ENCODE data around the gene FOXF2. TPM values are rescaled to one million over a fixed set of nuclear protein-coding genes. Genes with fewer than 3 reads are reported as not detected.

The FOXF2 gene
- total RNA-seq, 1 experiment from 2014 or later, result not detected

DNA sequence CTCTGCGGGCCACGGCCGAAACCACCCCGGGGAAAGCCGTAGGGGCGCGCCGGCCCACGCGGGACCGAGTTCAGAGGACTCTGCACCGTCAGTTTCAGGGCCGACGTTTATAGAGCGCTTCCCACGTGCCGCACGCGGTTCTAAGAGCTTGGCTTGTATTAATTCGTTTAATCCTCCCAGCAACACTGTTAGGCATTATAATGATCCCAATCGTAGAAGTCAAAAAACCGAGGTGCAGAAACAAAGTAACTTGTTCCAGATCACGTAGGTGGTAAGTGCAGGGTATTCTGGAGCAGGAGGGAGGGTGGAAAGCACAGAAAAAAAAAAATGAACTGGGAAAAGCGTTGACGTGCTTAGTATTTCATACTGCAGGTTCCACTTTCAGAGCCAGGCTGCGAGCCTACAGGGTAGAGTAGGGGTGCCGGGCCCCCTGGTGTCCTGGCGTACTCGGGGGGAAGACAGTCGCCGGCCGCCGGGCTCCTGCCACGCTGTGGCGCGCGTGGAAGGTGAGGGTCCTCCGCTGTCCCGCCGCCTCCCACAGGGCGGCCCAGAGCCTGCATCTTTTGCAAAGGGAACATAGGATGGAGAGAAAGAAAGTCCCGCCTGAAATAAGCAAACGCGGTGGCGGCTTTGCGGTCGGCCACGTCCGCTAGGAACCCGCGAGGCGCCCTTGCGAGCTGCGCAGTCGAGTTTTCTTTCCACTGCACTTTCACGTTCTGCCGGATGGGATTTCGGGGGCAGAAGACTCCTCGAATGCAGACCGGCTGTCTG lies 10.2 kb upstream of the FOXF2 start:
- Histone ChIP-seq H4K20me1 (ENCODE audit: low read length) (no peaks in the 10 kb centered on the region), H3K79me2 (ENCODE audit: low read length) (no peaks in the 10 kb centered on the region), H2AFZ (ENCODE audit: low read length) (no peak overlapping the region), H3K4me1 (ENCODE audit: insufficient read depth, low read length) (no peaks in the 10 kb centered on the region), H3K4me3 (ENCODE audit: low read length) (no peak overlapping the region), H3K9ac (ENCODE audit: low read length) (no peak overlapping the region), H3K9me2 (replicated peaks; ENCODE audit: low read length) (no peaks in the 10 kb centered on the region), H3K27me3 (ENCODE audit: low read length) (peaks cover 91% of the 10 kb centered on the region), H3K27ac (ENCODE audit: low read length) (no peak overlapping the region), H3K36me3 (ENCODE audit: low read depth, low read length) (no peaks in the 10 kb centered on the region), H3K4me2 (ENCODE audit: low read length) (no peak overlapping the region), H3K9me3 (ENCODE audit: low read length) (no peaks in the 10 kb centered on the region), H3F3A (ENCODE audit: low read length, unreplicated experiment) (no peaks in the 10 kb centered on the region)
- intact Hi-C loops (cut with micrococcal nuclease), result no loop called here
- POLR2A ChIA-PET (ENCODE audit: unreplicated experiment), result no interaction called here
- TF ChIP-seq, protein P1, sequence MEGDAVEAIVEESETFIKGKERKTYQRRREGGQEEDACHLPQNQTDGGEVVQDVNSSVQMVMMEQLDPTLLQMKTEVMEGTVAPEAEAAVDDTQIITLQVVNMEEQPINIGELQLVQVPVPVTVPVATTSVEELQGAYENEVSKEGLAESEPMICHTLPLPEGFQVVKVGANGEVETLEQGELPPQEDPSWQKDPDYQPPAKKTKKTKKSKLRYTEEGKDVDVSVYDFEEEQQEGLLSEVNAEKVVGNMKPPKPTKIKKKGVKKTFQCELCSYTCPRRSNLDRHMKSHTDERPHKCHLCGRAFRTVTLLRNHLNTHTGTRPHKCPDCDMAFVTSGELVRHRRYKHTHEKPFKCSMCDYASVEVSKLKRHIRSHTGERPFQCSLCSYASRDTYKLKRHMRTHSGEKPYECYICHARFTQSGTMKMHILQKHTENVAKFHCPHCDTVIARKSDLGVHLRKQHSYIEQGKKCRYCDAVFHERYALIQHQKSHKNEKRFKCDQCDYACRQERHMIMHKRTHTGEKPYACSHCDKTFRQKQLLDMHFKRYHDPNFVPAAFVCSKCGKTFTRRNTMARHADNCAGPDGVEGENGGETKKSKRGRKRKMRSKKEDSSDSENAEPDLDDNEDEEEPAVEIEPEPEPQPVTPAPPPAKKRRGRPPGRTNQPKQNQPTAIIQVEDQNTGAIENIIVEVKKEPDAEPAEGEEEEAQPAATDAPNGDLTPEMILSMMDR (conservative IDR thresholded peaks at IDR 0.05; ENCODE audit: low read depth, low read length), result no peak
- no peak for TF ChIP-seq EZH2phosphoT487 (IDR thresholded peaks at IDR 0.05; ENCODE audit: borderline replicate concordance, low read length)
- no peak for TF ChIP-seq EZH2 (IDR thresholded peaks at IDR 0.05; ENCODE audit: low read length, unreplicated experiment)
- no peak for ATAC-seq
- CTCF ChIA-PET, result no interaction called here
- BruUV-seq (replicated peaks), result no TSS peak
- no peak for DNase-seq

DNA sequence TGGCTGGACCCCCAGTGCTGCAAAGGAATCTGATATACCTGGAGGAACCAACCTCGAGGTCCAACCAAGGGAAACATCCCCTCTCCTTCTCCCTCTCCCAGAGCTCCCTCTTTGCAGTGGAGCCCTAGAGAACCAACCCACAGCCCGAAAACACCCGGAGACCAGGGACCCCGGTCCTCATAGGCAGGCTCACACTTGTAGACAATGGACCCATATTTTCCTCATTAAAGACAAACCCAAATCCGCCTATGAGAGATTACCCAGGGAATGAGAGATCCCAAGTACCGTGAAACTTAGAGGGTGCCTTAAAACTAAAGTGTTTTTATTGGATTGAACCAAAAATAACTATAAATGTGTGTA lies 9.6 kb upstream of the FOXF2 start:
- DNase-seq, result no peak
- Histone ChIP-seq H3K9me2 (replicated peaks; ENCODE audit: low read length) (no peaks in the 10 kb centered on the region), H3K27ac (ENCODE audit: low read length) (no peak overlapping the region), H3K27me3 (ENCODE audit: low read length) (peaks cover 91% of the 10 kb centered on the region), H3K4me1 (ENCODE audit: insufficient read depth, low read length) (no peaks in the 10 kb centered on the region), H2AFZ (ENCODE audit: low read length) (no peak overlapping the region), H3K79me2 (ENCODE audit: low read length) (no peaks in the 10 kb centered on the region), H3K9ac (ENCODE audit: low read length) (no peak overlapping the region), H3K36me3 (ENCODE audit: low read depth, low read length) (no peaks in the 10 kb centered on the region), H3F3A (ENCODE audit: low read length, unreplicated experiment) (no peaks in the 10 kb centered on the region), H3K4me2 (ENCODE audit: low read length) (no peak overlapping the region), H4K20me1 (ENCODE audit: low read length) (no peaks in the 10 kb centered on the region), H3K9me3 (ENCODE audit: low read length) (no peaks in the 10 kb centered on the region), H3K4me3 (ENCODE audit: low read length) (no peak overlapping the region)
- intact Hi-C loops (cut with micrococcal nuclease), result loop anchor here (5.0 kb wide), 1 partner anchor 42 kb away; no protein-coding TSS in a partner anchor
- no peak for ATAC-seq
- ChIA-PET POLR2A (ENCODE audit: unreplicated experiment) (no interaction called here), CTCF (no interaction called here)
- TF ChIP-seq, protein P1 (conservative IDR thresholded peaks at IDR 0.05; ENCODE audit: low read depth, low read length), result no peak
- TF ChIP-seq EZH2 (IDR thresholded peaks at IDR 0.05; ENCODE audit: low read length, unreplicated experiment), result no peak
- TF ChIP-seq EZH2phosphoT487 (IDR thresholded peaks at IDR 0.05; ENCODE audit: borderline replicate concordance, low read length), result no peak
- no TSS peak for BruUV-seq (replicated peaks)
